Measurements from ENCODE around the gene TENT4B.

- TF ChIP-seq CTCF (conservative IDR thresholded peaks at IDR 0.05) (no peak), EZH2 (IDR thresholded peaks at IDR 0.05; ENCODE audit: low read depth) (no peak)
Observed at GRCh38 chr16:50272687-50273381, 119.7 kb downstream of the TENT4B start.
